OCI-LY1 (cell line): ENCODE results near the gene DBF4.
"Not testable (repeated sequence)": the region's sequence is repeated elsewhere in the genome, so short reads cannot be mapped to it uniquely, and the experiment has no call there.

Experiments
- H2AFZ ChIP-seq: fragments of 200-600 bp; sonication (generic), shearing (Covaris generic); 2 replicates; pipeline ENCODE4 v1.6.0; 2014; ENCODE audit warnings: antibody characterized with exemption, mild to moderate bottlenecking, low read length
- H3F3A ChIP-seq: fragments of 200-600 bp; sonication (generic), shearing (Covaris generic); 2 replicates; pipeline ENCODE4 v1.6.0; 2014; ENCODE audit warnings: mild to moderate bottlenecking, antibody characterized with exemption, low read length, moderate library complexity; ENCODE audit not compliant: insufficient read depth
- H3K27ac ChIP-seq: fragments of 200-600 bp; sonication (generic); 2 replicates; pipeline ENCODE4 v1.5.1; 2014; ENCODE audit warnings: low read length, mixed run types, mild to moderate bottlenecking, low read depth; ENCODE audit not compliant: poor library complexity, severe bottlenecking
- H3K27me3 ChIP-seq: fragments of 200-600 bp; sonication (generic); 2 replicates; pipeline ENCODE4 v1.6.0; 2014; ENCODE audit warnings: antibody characterized with exemption, mild to moderate bottlenecking, low read length, moderate library complexity; ENCODE audit not compliant: insufficient read depth
- H3K36me3 ChIP-seq: fragments of 200-600 bp; sonication (generic); 2 replicates; pipeline ENCODE4 v1.6.1; 2014; ENCODE audit warnings: mild to moderate bottlenecking, antibody characterized with exemption, low read length, moderate library complexity, mixed read lengths; ENCODE audit not compliant: insufficient read depth
- H3K4me1 ChIP-seq: fragments of 200-600 bp; sonication (generic); 2 replicates; pipeline ENCODE4 v1.5.1; 2014; ENCODE audit warnings: mild to moderate bottlenecking, low read length, moderate library complexity; ENCODE audit not compliant: insufficient read depth, severe bottlenecking
- H3K4me2 ChIP-seq: fragments of 200-600 bp; sonication (generic), shearing (Covaris generic); 2 replicates; pipeline ENCODE4 v1.6.1; 2014; ENCODE audit warnings: low read length
- H3K4me3 ChIP-seq: fragments of 200-600 bp; sonication (generic); 2 replicates; pipeline ENCODE4 v1.5.1; 2014; ENCODE audit warnings: low read length, low read depth, mild to moderate bottlenecking, mixed read lengths; ENCODE audit not compliant: poor library complexity, severe bottlenecking
- H3K79me2 ChIP-seq: fragments of 200-600 bp; shearing (Covaris generic); 2 replicates; pipeline ENCODE4 v1.6.1; 2016; ENCODE audit warnings: mixed run types, low read length, mixed read lengths; ENCODE audit not compliant: insufficient read depth
- H3K9ac ChIP-seq: fragments of 200-600 bp; sonication (generic), shearing (Covaris generic); 2 replicates; pipeline ENCODE4 v1.6.1; 2014; ENCODE audit warnings: mild to moderate bottlenecking, low read length, mixed read lengths
- H3K9me2 ChIP-seq: fragments of 200-600 bp; sonication (generic), shearing (Covaris generic); 2 replicates; pipeline ENCODE4 v1.6.1; 2014; ENCODE audit warnings: low read depth, mild to moderate bottlenecking, low read length, mixed read lengths
- H3K9me3 ChIP-seq: fragments of 200-600 bp; shearing (Covaris generic); 2 replicates; pipeline ENCODE4 v1.6.1; 2014; ENCODE audit warnings: low read length, mixed read lengths
- H4K20me1 ChIP-seq: fragments of 200-600 bp; sonication (generic), shearing (Covaris generic); 2 replicates; pipeline ENCODE4 v1.6.0; 2016; ENCODE audit warnings: mild to moderate bottlenecking, low read length; ENCODE audit not compliant: insufficient read depth
- CTCF ChIP-seq: fragments of 200-600 bp; sonication (generic), shearing (Covaris generic); IDR thresholded peaks from 2 replicates; pipeline ENCODE4 v1.5.1; 2017; ENCODE audit warnings: mild to moderate bottlenecking, antibody characterized with exemption, low read length, moderate library complexity, mixed read lengths
- EZH2 ChIP-seq: fragments of 200-600 bp; sonication (generic), shearing (Covaris generic); IDR thresholded peaks from 2 replicates; pipeline ENCODE4 v1.8.0; 2017; ENCODE audit warnings: borderline replicate concordance, mixed run types, mild to moderate bottlenecking, antibody characterized with exemption, low read length, moderate library complexity, mixed read lengths

DBF4 gene

GRCh38 chr7:87935384-87935706 lies 59.1 kb downstream of the DBF4 start:
- H3K79me2 ChIP-seq = no peaks in the 10 kb centered on the region

GRCh38 chr7:87941138-87941537 lies 64.8 kb downstream of the DBF4 start:
- Histone ChIP-seq H3K9me3 (no peaks in the 10 kb centered on the region), H3K9me2 (no peaks in the 10 kb centered on the region), H3K4me3 (no peak overlapping the region), H3K27me3 (no peaks in the 10 kb centered on the region), H2AFZ (no peak overlapping the region), H3K4me2 (no peak overlapping the region), H4K20me1 (no peaks in the 10 kb centered on the region), H3K4me1 (peaks cover under 1% of the 10 kb centered on the region), H3F3A (0 out of 2 replicates have a peak, but pooled peaks cover 5% of the 10 kb centered on the region), H3K27ac (no peak overlapping the region), H3K79me2 (0 out of 2 replicates have a peak, but pooled peaks cover 3% of the 10 kb centered on the region), H3K9ac (no peak overlapping the region), H3K36me3 (peaks cover 14% of the 10 kb centered on the region)
- TF ChIP-seq EZH2 (no peak), CTCF (no peak)

More at GRCh38 chr7:87935384-87935706, 59.1 kb downstream of the DBF4 start:
- H3K27ac ChIP-seq = no peak overlapping the region
- H3K9ac ChIP-seq = peak overlapping the region; percentile 68
- H3K9me2 ChIP-seq = no peaks in the 10 kb centered on the region
- H3K4me1 ChIP-seq = peaks cover 19% of the 10 kb centered on the region
- no peaks in the 10 kb centered on the region for H3F3A ChIP-seq
- no peaks in the 10 kb centered on the region for H3K9me3 ChIP-seq
- peak overlapping the region; percentile 70 for H3K4me3 ChIP-seq
- no peaks in the 10 kb centered on the region for H3K27me3 ChIP-seq
- no peak for TF ChIP-seq CTCF
- TF ChIP-seq EZH2 = no peak
- H3K4me2 ChIP-seq = peak overlapping the region; percentile 96
- peaks cover 14% of the 10 kb centered on the region for H3K36me3 ChIP-seq
- no peak overlapping the region for H2AFZ ChIP-seq
- no peaks in the 10 kb centered on the region for H4K20me1 ChIP-seq

GRCh38 chr7:87944547-87944946 lies 68.3 kb downstream of the DBF4 start:
- no peak for TF ChIP-seq CTCF
- no peak for TF ChIP-seq EZH2
- H3K79me2 ChIP-seq = peaks cover 8% of the 10 kb centered on the region; the same call in 1 of the 2 replicates
- no peaks in the 10 kb centered on the region for H3K9me2 ChIP-seq
- no peaks in the 10 kb centered on the region for H3K9me3 ChIP-seq
- no peaks in the 10 kb centered on the region for H3K4me1 ChIP-seq
- no peak overlapping the region for H3K4me3 ChIP-seq
- H2AFZ ChIP-seq = no peak overlapping the region
- H3K36me3 ChIP-seq = no peaks in the 10 kb centered on the region; the same call in 1 of the 2 replicates
- H3K27me3 ChIP-seq = no peaks in the 10 kb centered on the region
- H3F3A ChIP-seq = peaks cover 18% of the 10 kb centered on the region; the same call in 1 of the 2 replicates
- no peak overlapping the region for H3K4me2 ChIP-seq
- peaks cover 3% of the 10 kb centered on the region; the same call in 1 of the 2 replicates for H4K20me1 ChIP-seq
- H3K9ac ChIP-seq = no peak overlapping the region
- H3K27ac ChIP-seq = no peak overlapping the region

GRCh38 chr7:87945926-87946325 lies 69.6 kb downstream of the DBF4 start:
- not testable (repeated sequence) for H3K27ac ChIP-seq, H2AFZ ChIP-seq, H3K79me2 ChIP-seq, H3K9ac ChIP-seq, H3K9me2 ChIP-seq, H3K36me3 ChIP-seq, H3K9me3 ChIP-seq, H3K27me3 ChIP-seq, H3K4me3 ChIP-seq, H3K4me1 ChIP-seq, H3K4me2 ChIP-seq, H4K20me1 ChIP-seq
- peaks cover 18% of the 10 kb centered on the region; the same call in 1 of the 2 replicates for H3F3A ChIP-seq
